HK-2 (cell line): ENCODE data around the gene ADCY3.

ENCODE experiments used
- DNase-seq: peaks from one replicate; pipeline ENCODE4 v3.0.0-alpha.2; 2018; ENCODE audit not compliant: unreplicated experiment

Gene ADCY3

DNA sequence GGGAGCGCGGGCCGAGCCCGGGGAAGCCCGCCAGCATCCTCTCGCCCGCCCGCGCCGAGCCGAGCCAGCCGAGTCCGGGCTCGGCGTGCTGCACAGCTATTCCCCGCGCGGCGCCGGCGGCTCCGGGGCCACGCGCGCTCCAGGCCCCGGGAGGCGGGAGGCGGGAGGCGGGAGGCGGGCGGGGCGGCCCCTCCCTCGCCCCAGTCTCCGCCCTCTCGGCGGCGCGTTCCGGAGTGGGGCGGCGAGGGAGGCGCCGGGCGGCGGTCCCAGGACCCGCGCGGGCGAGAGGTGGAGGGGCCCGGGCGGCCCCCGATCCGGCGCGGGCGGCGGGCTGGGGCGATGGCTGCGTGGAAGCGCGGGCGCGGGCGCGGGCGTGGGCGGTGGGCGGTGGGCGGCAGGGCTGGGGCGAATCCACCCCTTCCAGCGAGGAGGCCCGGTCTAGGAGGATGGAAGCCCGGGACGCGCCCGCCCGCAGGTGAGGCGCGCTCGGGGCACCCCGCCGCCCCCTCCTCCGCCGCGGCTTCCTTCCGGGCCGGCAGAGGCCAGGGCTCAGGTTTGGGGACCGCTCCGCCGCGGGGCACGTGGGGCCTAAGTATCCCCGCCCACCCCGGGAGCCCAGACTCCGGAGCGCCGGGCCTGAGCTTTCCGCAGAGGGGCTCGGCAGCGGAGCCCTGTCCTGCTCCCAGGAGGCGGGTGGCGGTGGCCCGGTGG, at the start of gene ADCY3:
ADCY3 (minus strand) TSS at position 140 of the 711 bp plus-strand sequence. CDS start 1,250 bp downstream, outside the sequence.
- DNase-seq: peak; percentile 52

DNA sequence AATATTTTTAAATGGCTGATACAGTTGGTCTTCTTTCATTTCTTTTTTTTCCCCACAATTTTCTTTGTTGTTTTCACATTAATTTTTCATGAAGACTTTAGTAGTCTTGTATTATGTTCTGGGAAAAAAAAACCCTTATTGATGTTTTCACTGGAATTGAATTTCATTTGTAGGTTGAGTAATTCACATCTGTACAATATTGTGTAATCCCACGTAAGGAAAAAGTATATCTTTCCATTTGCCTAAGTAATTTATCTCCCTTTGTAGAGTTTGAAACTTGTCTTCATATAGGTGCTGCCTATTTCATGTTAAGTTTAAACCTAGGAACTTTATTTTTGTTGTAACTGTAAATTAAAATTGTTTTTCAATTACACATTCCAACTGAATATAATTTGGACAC, 49.7 kb upstream of the ADCY3 start:
- no peak for DNase-seq

DNA sequence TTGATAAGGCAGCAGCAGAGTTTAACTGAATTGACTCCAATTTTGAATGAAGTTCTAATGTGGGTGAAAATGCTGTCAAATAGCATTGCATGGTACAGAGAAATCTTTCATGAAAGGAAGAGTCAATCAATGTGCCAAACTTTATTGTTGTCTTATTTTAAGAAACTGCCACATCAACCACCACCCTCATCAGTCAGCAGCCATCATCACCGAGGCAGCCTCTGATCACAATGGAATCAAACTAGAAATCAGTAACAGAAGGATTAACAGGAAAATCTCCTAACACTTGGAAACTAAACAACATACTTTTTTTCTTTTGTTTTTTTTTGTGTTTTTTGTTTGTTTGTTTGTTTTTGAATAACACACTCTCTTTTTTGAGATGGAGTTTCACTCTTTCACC, 41.9 kb upstream of the ADCY3 start:
- no peak for DNase-seq

DNA sequence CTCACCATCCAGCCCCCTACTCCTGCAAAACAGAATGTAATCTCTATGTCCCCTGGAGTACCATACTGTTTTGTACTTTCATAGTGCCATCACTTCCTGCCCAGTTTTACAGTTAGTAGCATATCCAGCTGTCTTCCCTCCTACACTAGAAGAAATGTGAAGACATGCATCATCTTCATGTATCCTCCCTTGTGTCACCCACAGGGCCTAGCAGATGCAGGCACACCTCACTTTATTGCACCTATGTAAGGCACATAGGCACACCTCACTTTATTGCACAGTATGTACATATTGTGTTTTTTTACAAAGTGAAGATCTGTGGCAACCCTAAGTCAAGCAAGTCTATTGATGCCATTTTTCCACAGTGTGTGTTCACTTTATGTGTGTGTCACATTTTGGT, 39.7 kb upstream of the ADCY3 start:
- no peak for DNase-seq

DNA sequence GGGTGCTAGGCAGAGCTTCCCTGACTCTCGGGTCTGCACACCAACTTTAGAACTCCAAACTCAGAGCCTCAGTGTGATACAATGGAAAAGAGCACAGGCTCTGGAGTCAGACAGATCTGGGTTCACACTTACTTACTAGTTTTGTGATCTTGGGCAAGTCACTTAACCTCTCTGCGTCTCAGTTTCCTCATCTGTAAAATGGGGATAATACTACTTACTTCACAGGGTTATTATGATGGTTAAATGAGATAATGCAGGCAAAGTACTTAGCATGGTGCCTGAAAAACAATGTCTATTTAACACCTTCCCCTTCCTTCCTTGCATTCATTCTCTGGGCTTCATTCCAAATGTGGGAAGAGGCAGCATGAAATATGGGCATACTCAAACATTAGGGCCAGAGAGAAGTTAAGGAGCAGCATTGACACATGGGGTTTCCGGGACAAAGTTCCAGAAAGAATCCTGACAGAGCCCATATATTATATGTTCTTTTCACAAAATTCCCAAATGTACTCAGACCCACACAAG, 38.4 kb upstream of the ADCY3 start:
- DNase-seq: no peak

DNA sequence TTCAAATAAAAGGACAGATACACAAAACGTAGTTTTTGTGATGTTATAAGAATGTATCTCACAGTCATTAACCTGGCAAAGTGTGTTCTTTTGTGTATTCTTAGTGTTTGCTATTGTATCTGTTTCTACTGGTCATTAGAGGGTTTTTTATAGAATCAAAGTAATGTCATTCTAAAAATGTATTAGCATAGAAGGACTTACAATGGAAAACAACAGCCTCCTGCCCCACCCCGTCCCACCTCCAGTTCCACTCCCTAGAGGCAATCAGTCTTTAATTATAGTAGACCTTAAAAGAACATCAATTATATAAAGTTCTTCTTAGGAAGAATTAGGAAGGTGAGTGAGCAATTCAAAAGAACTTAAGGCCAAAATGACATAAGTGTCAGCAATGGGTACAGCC, 37.9 kb upstream of the ADCY3 start:
- DNase-seq: no peak

DNA sequence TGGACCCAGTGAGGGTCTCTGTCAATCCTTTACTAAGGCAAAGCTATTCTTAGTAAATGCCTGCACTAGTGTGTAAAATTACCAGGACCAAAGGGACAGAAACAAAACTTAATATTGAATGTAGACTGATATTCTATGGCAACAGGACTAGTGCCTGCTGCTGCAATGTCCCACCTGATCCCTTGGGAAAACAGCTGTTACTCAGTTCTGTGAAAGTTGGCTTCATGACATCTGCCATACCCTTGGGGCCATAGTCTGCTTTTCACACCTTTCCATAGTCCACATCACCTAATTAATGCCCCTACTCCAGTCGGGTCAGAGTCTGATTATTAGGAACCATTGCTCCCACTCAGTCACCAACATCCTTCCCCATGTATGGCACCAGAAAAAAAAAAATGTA, 37.2 kb upstream of the ADCY3 start:
- DNase-seq: no peak

DNA sequence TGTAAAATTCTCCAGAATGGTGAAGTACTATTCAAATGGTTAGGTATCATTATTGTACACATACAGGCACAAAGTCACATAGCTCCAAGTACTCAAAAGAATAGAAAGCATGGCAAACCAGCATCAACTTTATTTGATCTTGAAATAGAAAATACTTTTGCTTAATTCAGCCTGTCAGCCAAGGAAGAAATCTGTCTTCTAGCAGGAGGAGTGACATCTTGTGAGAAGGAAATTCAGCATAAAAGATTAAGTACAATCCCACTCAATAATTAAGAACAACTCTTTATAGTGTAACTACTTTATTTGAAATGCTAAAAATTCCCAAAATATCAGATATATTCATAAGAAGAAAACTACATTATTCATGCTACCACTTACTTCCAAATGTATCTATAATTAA, 35.9 kb upstream of the ADCY3 start:
- DNase-seq: no peak

DNA sequence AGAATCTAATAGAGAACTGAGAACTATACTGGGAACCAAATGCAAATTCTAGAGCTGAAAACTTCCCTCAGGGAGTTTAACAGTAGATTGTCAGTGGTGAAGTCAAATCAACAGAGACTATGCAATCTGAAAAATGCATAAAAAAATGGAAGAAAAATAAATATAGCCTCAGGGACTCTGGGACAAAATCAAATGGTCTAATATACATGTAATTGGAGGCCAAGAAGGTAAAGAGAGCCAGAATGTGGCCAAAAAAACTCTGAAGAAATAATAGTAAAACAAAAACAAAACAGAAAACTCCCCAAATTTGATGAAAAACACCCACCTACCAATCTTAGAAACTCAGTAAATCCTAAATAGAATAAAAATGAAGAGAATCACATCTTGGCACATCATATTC, 35.2 kb upstream of the ADCY3 start:
- DNase-seq: no peak

DNA sequence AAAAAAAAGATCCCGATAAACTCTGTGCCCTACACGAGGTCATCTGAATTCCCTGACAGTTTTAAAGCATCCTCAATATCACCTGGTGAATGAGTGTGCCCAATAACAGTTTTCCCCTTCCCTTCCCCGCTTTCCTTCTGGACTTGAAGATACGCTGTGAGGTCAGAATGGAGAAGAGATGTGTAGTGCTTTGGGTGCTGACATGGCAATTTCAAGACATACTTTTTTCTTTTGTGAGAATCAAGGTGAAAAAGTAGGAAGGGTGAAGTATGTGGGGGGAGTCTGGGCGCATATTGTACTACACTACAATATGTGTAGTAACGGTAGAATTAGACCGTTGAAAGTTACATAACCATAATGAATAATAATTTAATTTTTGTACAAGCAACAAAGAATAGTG, 30.1 kb upstream of the ADCY3 start:
- no peak for DNase-seq

DNA sequence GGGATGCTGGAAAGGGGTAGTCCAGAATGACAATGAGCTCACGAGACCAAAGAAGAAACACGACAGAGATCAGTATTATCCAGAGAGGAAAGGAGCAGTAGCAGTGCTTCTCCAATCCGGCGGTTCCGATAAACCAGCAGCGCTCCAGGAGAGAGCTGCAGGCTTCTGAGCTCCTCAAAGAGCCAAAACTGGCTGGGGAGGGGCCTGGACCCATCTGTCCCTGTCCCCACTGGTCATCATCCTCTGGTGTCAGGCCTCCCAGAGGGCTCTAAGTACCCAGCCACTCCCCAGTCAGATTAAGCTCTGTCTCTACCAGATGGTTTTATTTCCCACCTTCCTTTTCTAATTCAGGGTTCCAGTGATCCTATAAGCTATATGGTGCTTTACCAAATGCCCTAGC, 28.5 kb upstream of the ADCY3 start:
- DNase-seq: no peak

DNA sequence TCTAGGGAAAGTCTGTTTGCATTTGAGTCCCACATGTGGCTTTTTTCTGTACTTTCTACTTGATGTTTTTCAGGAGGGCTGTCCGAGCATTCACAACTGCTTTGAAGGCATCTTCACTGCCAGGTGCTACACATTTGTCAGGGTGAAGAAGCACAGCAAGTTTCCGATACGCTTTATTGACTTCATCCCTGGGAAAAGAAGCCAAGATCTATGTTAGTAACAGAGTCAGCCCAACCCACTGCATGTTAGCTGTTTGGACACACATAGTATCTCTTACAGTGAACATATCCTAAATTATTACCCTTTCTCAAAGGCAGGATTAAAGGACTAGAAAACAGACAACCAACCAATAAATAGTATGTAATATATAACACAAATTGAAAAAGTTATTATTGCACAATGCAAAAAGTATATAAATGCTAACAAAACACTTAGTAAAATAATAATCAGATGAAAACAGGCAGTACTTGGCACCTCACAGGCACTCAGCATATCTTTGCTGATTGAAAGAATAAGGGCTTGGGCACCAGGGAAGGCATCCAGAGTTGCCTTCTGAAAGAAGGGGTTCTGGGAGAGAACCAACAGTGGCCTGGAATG, 27.6 kb upstream of the ADCY3 start:
- DNase-seq: no peak

DNA sequence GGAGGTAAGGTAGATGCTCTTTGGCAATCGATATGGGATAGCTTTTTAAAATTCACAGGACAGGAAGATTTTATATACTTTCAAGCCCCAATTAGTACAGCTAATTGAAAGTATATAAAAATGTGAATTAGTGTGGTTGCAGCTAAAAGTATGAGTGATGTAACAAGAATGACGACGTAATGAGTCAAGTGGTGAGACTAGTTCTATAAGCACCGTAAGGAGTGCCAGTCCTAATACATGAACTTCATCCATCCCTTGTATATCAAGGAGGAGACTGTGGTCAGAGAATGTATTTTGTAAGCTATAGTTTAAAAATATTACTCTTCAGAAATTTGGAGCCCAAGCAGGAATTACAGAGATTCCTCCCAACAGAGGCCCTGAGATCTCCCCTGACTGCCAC, 25.9 kb upstream of the ADCY3 start:
- no peak for DNase-seq

DNA sequence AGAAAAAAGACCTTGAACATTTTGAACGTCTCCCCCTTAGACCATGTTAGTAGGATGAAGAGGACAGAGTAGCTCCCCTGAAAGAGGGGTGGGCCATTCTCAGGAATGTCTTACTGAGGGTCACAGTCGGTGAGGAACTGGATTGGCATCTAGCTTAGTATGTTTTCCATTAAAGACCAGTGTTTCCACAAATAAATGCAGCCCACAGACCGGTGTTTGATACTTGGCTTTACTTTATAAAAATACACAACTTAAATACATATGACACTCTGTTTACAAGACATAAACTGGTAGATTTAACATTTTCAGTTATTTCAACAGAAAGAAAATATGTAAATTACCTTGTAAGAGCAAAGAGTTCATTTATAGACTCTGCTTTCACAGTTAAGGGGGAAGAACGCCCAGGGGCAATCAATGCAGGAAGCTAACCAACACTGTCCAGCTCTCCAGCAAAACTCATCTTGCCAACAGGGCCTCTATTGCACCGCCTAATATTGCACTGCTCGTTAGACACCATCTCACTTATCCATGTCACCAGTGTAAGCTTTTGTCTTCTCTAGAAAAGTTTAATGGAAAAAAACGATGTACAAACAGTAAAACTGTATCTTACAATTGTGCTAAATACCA, 23.5 kb upstream of the ADCY3 start:
- DNase-seq: no peak

DNA sequence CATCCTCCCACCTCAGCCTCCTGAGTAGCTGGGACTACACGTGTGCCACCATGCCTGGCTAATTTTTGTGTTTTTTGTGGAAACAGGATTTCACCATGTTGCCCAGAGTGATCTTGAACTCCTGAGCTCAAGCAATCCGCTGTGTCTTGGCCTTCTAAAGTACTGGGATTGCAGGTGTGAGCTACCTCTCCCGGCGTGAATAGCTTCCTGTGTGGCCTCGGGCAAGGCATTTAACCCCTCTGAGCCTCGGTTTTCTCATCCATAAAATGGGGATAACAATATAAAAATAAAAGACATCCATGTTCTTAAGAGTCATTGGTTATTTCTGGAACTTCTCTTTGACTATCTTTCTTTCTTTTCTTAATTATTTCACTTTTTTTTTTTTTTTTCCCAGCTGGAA, 19.3 kb upstream of the ADCY3 start:
- DNase-seq: no peak

DNA sequence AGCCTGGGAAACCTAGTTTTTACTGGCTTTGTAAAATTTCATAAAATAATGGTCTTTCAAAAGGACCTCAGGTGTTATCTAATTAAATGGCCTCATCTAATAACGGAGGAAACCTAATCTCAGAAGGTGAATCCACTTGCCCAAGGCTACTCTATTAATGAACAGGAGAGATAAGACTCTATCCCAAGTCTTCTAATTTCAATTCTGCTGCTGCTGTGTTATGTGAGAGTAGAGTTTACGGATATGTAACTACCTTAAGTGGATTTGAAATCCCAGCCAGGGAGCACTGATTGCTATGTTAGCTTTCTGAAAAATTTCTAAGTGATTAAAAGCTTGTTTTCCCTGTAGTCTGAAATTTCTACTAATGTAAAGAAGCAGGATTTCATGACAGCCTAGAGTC, 17.2 kb upstream of the ADCY3 start:
- DNase-seq: no peak

DNA sequence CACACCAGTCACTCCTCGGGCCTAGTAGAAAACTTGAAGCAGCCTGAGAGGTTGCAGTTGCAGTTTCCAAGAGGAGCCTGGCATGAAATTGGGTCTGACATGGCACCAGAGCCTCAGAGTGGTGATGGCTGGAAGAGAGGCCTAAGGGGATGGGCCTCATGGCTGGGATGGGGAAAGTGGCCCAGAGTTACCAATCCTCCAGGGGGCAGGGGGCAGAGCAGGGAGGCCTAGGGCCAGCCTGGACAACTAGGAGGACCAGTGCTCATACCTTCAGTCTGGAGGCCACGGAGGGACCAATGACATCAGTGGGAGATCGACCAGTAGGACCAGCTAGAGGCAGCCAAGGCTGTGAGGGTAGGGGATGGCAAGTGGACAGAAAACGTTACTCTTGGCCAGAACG, 15.1 kb upstream of the ADCY3 start:
- no peak for DNase-seq

DNA sequence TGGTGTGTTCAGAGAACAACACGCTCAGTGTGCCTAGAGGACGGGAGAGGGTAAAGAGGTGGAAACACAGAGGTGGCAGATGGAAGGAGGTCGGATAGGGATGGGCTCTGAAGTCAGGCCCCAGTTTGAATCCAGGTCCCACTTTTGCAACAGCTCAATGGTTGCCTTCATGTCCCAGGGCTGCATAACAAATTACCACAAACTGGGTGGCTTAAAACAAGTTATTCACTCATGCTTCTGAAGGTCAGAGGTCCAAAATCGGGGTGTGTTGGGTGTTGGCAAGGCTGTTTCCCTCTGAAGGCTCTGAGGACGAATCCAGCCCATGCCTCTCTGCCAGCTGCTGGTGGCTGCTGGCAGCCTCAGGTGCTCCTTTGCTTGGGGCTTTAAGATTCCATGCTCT, 12.7 kb upstream of the ADCY3 start:
- DNase-seq: no peak

DNA sequence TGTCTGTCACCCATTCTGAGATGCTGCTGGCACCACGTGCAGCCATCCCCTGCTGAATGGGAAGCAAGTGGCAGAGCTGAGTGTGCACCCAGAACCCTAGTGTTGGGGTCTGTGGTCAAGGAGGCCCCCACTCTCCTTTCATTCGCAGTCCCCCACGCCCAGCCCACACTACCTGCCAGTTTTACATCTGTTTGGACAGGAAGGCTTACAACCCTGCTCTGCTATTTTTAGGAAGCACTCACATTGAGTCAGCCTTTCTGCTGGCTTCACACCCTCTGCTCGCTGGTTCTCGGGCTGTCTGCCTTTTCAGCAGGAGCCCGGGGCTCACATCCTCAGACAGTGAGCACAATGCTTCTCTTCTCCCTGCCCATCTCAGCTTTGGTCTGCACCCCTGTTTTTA, 10.7 kb upstream of the ADCY3 start:
- DNase-seq: no peak

DNA sequence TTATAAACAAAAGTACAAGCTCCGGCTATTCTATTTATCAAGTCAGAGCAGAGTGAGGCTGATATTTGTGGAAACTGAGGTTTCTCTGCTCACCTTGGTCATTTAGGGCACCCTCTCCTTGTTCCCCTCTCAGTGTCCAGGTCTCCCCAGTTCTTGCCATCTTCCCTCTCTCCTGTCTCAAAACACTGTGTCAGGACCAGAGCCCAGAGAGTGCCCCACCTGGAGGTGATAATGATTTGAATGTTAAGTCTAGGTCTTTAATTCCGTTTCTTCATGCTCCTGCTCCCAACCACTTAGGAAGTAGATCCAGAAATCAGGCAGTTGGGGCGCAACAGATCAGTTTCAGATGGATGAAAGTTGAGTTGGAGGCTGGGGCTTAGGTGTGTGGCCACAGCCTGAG, 9.2 kb upstream of the ADCY3 start:
- DNase-seq: no peak

DNA sequence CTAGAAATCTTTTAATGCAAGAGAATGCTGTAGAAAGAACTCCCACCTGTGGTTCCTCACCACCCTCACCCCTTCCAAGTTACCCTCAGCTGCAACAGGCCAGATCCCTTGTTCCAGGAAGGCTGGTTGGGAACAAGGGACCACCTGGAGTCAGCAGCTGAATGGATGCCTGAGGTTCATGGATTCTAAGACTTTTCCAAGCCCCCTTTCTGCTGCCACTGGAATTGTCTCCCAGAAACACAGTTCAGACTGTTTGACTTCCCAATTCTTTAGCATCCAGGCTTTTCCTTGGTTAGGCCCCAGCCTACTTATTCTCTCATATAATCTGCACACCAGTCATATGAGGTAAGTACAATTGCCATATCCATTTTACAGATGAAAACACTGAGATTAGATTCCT, 8.0 kb upstream of the ADCY3 start:
- DNase-seq: no peak

DNA sequence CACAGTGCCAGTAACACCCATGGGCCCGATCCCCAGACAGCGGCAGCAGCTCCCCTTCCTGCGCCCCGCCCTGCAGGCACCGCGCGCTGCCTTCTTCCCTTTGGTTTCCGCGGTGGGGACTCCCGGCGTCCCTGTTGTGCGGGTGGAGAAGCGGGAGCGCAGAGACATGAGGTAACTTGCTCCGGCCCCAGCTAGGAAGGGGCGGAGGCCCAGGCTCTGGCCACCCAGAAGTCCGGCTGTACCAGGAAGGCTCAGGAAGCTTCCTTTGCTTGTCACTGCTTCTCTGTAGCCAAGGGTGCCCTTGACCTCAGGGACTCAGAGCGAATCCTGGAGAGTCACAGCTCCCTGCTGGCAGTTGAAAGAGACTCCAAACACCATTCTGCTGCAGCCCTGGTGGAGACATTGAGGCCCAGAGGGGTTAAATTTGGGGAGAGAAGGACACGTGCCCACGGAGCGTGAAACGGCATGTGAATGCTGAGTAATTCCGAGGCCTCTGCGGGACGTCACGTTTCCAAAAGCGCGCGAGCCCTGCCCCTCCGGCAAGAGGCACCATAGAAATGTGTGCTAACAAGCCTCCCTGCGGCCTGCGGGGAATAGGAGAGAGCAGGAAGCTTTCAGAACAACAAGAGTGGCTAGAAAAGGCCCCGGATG, 6.7 kb upstream of the ADCY3 start:
- no peak for DNase-seq

DNA sequence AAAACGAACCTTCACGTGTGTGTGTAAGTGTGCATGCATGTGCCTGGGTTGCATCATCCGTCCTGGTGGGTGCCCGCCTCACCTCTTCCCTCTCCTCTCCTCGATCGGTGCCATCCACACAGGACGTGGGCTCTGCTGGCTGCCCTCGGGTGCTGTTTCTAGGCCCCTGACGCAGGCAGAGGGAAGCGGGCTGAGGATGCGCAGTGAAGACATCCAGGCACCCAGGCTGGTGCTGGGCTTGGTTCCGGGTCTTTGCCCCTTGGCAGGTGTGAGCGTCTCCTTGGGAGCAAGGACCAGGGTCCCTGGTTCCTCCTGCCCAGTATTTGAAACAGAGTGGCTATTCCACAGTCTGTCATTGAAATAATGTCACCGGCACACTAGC, 6.2 kb upstream of the ADCY3 start:
- no peak for DNase-seq
